IMR-90 (cell line): ENCODE data around the gene DNAJB7. TPM values are rescaled to one million over a fixed set of nuclear protein-coding genes. Genes with fewer than 3 reads are reported as not detected.
A peak's percentile ranks its signal among the peaks of the same experiment; 100 is the strongest.

ENCODE experiments used
- ATAC-seq: fragments of 200-7000 bp; cut with Tn5 transposase; 2 replicates; pipeline ENCODE4 v1.9.1; 2020; ENCODE audit warnings: low read depth, mild to moderate bottlenecking, moderate library complexity
- BruUV-seq: library from RNA; stranded (reverse); fragments of 400-500 nt; replicated peaks from 2 replicates; lab custom pipeline; 2021; lab: Mats Ljungman, UMichigan
- CTCF ChIA-PET: fragments of 300-600 bp; formaldehyde crosslinking; extraction: SDS; loops from one replicate; lab custom pipeline; 2021; ENCODE audit warnings: antibody characterized with exemption; lab: Yijun Ruan, JAX
- POLR2A ChIA-PET: fragments of 300-600 bp; sonication (Branson Sonifier 250); formaldehyde crosslinking; loops from one replicate; lab custom pipeline; 2022; ENCODE audit warnings: antibody characterized with exemption; ENCODE audit not compliant: unreplicated experiment; lab: Charles Lee
- DNase-seq: peaks from one replicate; pipeline ENCODE4 v3.0.0; 2013
- H2AFZ ChIP-seq: replicated peaks from 2 replicates; pipeline ENCODE3; 2013; ENCODE audit warnings: low read length, mild to moderate bottlenecking; ENCODE audit not compliant: poor library complexity
- H2AK5ac ChIP-seq: 2 replicates; pipeline ENCODE4 v1.6.1; 2013; ENCODE audit warnings: low read depth, low read length, inconsistent platforms
- H2AK9ac ChIP-seq: replicated peaks from 2 replicates; pipeline ENCODE3; 2013; ENCODE audit warnings: mild to moderate bottlenecking, low read depth, low read length, moderate library complexity; ENCODE audit not compliant: poor library complexity
- H2BK120ac ChIP-seq: 2 replicates; pipeline ENCODE4 v1.6.1; 2013; ENCODE audit warnings: low read depth, low read length, inconsistent platforms
- H2BK15ac ChIP-seq: 3 replicates; pipeline ENCODE4 v1.6.1; 2013; ENCODE audit warnings: low read depth, low read length, inconsistent platforms
- H2BK20ac ChIP-seq: 2 replicates; pipeline ENCODE4 v1.6.1; 2013; ENCODE audit warnings: low read depth, mild to moderate bottlenecking, inconsistent platforms, low read length, moderate library complexity
- H2BK5ac ChIP-seq: 2 replicates; pipeline ENCODE4 v1.6.1; 2013; ENCODE audit warnings: mild to moderate bottlenecking, low read depth, low read length, inconsistent platforms; ENCODE audit not compliant: poor library complexity, severe bottlenecking
- H3K14ac ChIP-seq: replicated peaks from 2 replicates; pipeline ENCODE4 v1.6.1; 2013; ENCODE audit warnings: low read depth, low read length, inconsistent platforms
- H3K18ac ChIP-seq: 2 replicates; pipeline ENCODE4 v1.6.1; 2013; ENCODE audit warnings: low read depth, low read length, control low read depth
- H3K23ac ChIP-seq: 2 replicates; pipeline ENCODE4 v1.6.1; 2013; ENCODE audit warnings: low read depth, low read length, inconsistent platforms
- H3K27ac ChIP-seq: 2 replicates; pipeline ENCODE4 v1.5.1; 2013; ENCODE audit warnings: mild to moderate bottlenecking, control low read depth, low read length; ENCODE audit not compliant: insufficient read depth
- H3K27me3 ChIP-seq: 2 replicates; pipeline ENCODE4 v1.6.1; 2013; ENCODE audit warnings: low read length; ENCODE audit not compliant: control insufficient read depth, insufficient read depth
- H3K36me3 ChIP-seq: 2 replicates; pipeline ENCODE4 v1.6.1; 2013; ENCODE audit warnings: low read length, mixed read lengths; ENCODE audit not compliant: control insufficient read depth, insufficient read depth
- H3K4ac ChIP-seq: 2 replicates; pipeline ENCODE4 v1.6.1; 2013; ENCODE audit warnings: low read depth, low read length, inconsistent platforms
- H3K4me1 ChIP-seq: 2 replicates; pipeline ENCODE4 v1.6.1; 2013; ENCODE audit warnings: low read length, mixed read lengths; ENCODE audit not compliant: control insufficient read depth, insufficient read depth
- H3K4me2 ChIP-seq: 2 replicates; pipeline ENCODE4 v1.6.1; 2013; ENCODE audit warnings: low read depth, mild to moderate bottlenecking, control low read depth, low read length, moderate library complexity
- H3K4me3 ChIP-seq: 2 replicates; pipeline ENCODE4 v1.5.1; 2013; ENCODE audit warnings: low read depth, mild to moderate bottlenecking, control low read depth, low read length, moderate library complexity; ENCODE audit not compliant: insufficient read depth
- H3K56ac ChIP-seq: 2 replicates; pipeline ENCODE4 v1.6.1; 2013; ENCODE audit warnings: low read length, inconsistent platforms; ENCODE audit not compliant: insufficient read depth; ENCODE audit errors: extremely low read depth
- H3K79me1 ChIP-seq, 2 experiments: 2 replicates each; pipeline ENCODE4 v1.6.1; 2013; ENCODE audit warnings: low read length in 2 of 2, inconsistent platforms in 1 of 2, low read depth in 1 of 2
- H3K9ac ChIP-seq: 2 replicates; pipeline ENCODE4 v1.6.1; 2013; ENCODE audit warnings: low read depth, low read length, control low read depth
- H3K9me1 ChIP-seq: 2 replicates; pipeline ENCODE4 v1.6.1; 2013; ENCODE audit warnings: low read length, inconsistent platforms; ENCODE audit not compliant: insufficient read depth
- H3K9me3 ChIP-seq: 2 replicates; pipeline ENCODE4 v1.6.1; 2013; ENCODE audit warnings: low read length; ENCODE audit not compliant: control insufficient read depth, insufficient read depth
- H4K20me1 ChIP-seq: 2 replicates; pipeline ENCODE4 v1.6.1; 2013; ENCODE audit warnings: low read length, inconsistent platforms; ENCODE audit not compliant: insufficient read depth
- H4K5ac ChIP-seq: 2 replicates; pipeline ENCODE4 v1.6.1; 2013; ENCODE audit warnings: mild to moderate bottlenecking, low read depth, low read length, control low read depth
- H4K8ac ChIP-seq, 2 experiments: 2 replicates each; pipeline ENCODE4 v1.6.1; 2013; ENCODE audit warnings: low read depth in 2 of 2, low read length in 2 of 2, control low read depth in 1 of 2, inconsistent platforms in 1 of 2
- H4K91ac ChIP-seq: 2 replicates; pipeline ENCODE4 v1.6.1; 2013; ENCODE audit warnings: low read depth, low read length, inconsistent platforms; ENCODE audit not compliant: insufficient read depth
- CEBPB ChIP-seq: IDR thresholded peaks from 2 replicates; pipeline ENCODE4 v1.6.1; 2012; ENCODE audit warnings: low read depth, low read length, improper control_type of control experiment
- NFE2L2 ChIP-seq: fragments of 150-350 bp; IDR thresholded peaks from 2 replicates; pipeline ENCODE4 v1.6.1; 2016; ENCODE audit warnings: low read depth, mild to moderate bottlenecking, low read length
- POLR2A ChIP-seq: IDR thresholded peaks from 2 replicates; pipeline ENCODE4 v1.6.1; 2012; ENCODE audit warnings: mild to moderate bottlenecking, low read depth, low read length
- USF2 ChIP-seq: fragments of 150-350 bp; IDR thresholded peaks from 2 replicates; pipeline ENCODE4 v1.6.1; 2017; ENCODE audit warnings: mild to moderate bottlenecking, antibody characterized with exemption, low read length, low read depth
- WGBS, 2 experiments: methylation state at CpG; one replicate each; pipeline versions ENCODE4 v1.1.5 to v1.1.7; 2013; ENCODE audit warnings: missing lambda C conversion rate in 2 of 2; ENCODE audit not compliant: insufficient read length in 1 of 2; ENCODE audit errors: extremely low coverage in 2 of 2; 5-methylcytosine and 5-hydroxymethylcytosine counted together
- dilution Hi-C: fragments of 300-500 bp; cut with HindIII; formaldehyde crosslinking; loops from one replicate; pipeline ENCODE4 v1.14.3; 2018; ENCODE audit warnings: low sequenced_read_pairs; ENCODE audit not compliant: unreplicated experiment
- in situ Hi-C: fragments of 300-500 bp; cut with MboI; formaldehyde crosslinking; loops from 3 replicates; pipeline ENCODE4 v1.14.3; 2019; ENCODE audit warnings: low sequenced_read_pairs, inconsistent platforms, mixed read lengths
- intact Hi-C: fragments of 100-400 bp; cut with micrococcal nuclease; formaldehyde crosslinking; loops from 2 replicates; pipeline ENCODE4 v1.10.0; 2022
- polyA plus RNA-seq, 3 experiments: library from polyadenylated mRNA; depleted of rRNA; stranded (reverse); fragments of >200 nt; gene quantifications; 2 replicates each; pipeline ENCODE4 v1.2.3, GENCODE V29; 2012; ENCODE audit warnings: low replicate concordance in 1 of 3
- total RNA-seq: library from RNA; depleted of rRNA; stranded (reverse); fragments of >200 nt; gene quantifications from 2 replicates; pipeline ENCODE4 v1.2.3, GENCODE V29; 2012
- TF ChIP-seq, protein P1 (sequence below): conservative IDR thresholded peaks from 2 replicates; pipeline ENCODE4 v1.5.1; 2012; ENCODE audit warnings: mild to moderate bottlenecking, low read depth, low read length, improper control_type of control experiment

The DNAJB7 gene
- total and polyA plus RNA-seq, 2 of the 4 experiments (the other 2 are of a cell fraction) = not detected

- DNase-seq (peak; percentile 42), ATAC-seq (peak; percentile 22)
- Histone ChIP-seq H3K79me1 (peaks cover 29 to 35% of the 10 kb centered on the region in 2 experiments), H3K27me3 (no peaks in the 10 kb centered on the region), H2AK9ac (peak overlapping the region; percentile 0), H2AK5ac (no peak overlapping the region), H4K91ac (no peak overlapping the region; the same call in 1 of the 2 replicates), H3K4ac (peak overlapping the region; percentile 51; the same call in 1 of the 2 replicates), H3K4me2 (peak overlapping the region; percentile 72), H3K36me3 (peaks cover 4% of the 10 kb centered on the region; the same call in 1 of the 2 replicates), H2AFZ (peak overlapping the region; percentile 93), H3K9me1 (peaks cover 9% of the 10 kb centered on the region), H3K9me3 (no peaks in the 10 kb centered on the region), H3K27ac (no peak overlapping the region), H2BK120ac (no peak overlapping the region), H2BK15ac (no peak overlapping the region), H3K9ac (peak overlapping the region; percentile 71), H3K14ac (peak overlapping the region; percentile 75; the same call in 1 of the 2 replicates), H4K5ac (no peak overlapping the region), H3K4me3 (peak overlapping the region; percentile 90), H3K4me1 (no peaks in the 10 kb centered on the region), H4K8ac (peak overlapping the region; percentile 65 to 84), H3K18ac (no peak overlapping the region), H3K23ac (peak overlapping the region; percentile 66; the same call in 1 of the 2 replicates), H2BK20ac (no peak overlapping the region), H4K20me1 (no peaks in the 10 kb centered on the region; the same call in 1 of the 2 replicates), H3K56ac (peak overlapping the region; percentile 54), H2BK5ac (no peak overlapping the region)
- CTCF ChIA-PET = interaction anchor here (0.6 to 1.3 kb wide), 3 partner anchors 14 to 279 kb away, joined by 4 to 6 read pairs (median 5); no protein-coding TSS in a partner anchor
- WGBS, 2 experiments = no CpG with 5 or more reads among the region's 4 CpGs
- BruUV-seq = no TSS peak
- POLR2A ChIA-PET = interaction anchor here (0.6 to 1.0 kb wide), 3 partner anchors 11 to 600 kb away, joined by 3 to 5 read pairs (median 3); no protein-coding TSS in a partner anchor
- intact Hi-C loops = loop anchor here (2.0 to 10.0 kb wide), 2 partner anchors 137 to 335 kb away; no protein-coding TSS in a partner anchor
- TF ChIP-seq USF2 = no peak
- no peak for TF ChIP-seq POLR2A
- TF ChIP-seq CEBPB = peak; percentile 3; the same call in 1 of the 2 replicates
- TF ChIP-seq, protein P1, sequence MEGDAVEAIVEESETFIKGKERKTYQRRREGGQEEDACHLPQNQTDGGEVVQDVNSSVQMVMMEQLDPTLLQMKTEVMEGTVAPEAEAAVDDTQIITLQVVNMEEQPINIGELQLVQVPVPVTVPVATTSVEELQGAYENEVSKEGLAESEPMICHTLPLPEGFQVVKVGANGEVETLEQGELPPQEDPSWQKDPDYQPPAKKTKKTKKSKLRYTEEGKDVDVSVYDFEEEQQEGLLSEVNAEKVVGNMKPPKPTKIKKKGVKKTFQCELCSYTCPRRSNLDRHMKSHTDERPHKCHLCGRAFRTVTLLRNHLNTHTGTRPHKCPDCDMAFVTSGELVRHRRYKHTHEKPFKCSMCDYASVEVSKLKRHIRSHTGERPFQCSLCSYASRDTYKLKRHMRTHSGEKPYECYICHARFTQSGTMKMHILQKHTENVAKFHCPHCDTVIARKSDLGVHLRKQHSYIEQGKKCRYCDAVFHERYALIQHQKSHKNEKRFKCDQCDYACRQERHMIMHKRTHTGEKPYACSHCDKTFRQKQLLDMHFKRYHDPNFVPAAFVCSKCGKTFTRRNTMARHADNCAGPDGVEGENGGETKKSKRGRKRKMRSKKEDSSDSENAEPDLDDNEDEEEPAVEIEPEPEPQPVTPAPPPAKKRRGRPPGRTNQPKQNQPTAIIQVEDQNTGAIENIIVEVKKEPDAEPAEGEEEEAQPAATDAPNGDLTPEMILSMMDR = no peak
- no peak for TF ChIP-seq NFE2L2
- in situ Hi-C loops = no loop called here
- dilution Hi-C loops = no loop called here
These were observed 42.2 kb downstream of the DNAJB7 start for GRCh38 chr22:40819599-40820140.
